Middle frontal gyrus (tissue), 1 donor: ENCODE results near the gene TRAM1L1.

Source experiments
- DNase-seq: peaks from one replicate; pipeline ENCODE4 v3.0.0-alpha.2; 2015; ENCODE audit warnings: low spot score; ENCODE audit errors: extremely low spot score

Gene TRAM1L1

DNA sequence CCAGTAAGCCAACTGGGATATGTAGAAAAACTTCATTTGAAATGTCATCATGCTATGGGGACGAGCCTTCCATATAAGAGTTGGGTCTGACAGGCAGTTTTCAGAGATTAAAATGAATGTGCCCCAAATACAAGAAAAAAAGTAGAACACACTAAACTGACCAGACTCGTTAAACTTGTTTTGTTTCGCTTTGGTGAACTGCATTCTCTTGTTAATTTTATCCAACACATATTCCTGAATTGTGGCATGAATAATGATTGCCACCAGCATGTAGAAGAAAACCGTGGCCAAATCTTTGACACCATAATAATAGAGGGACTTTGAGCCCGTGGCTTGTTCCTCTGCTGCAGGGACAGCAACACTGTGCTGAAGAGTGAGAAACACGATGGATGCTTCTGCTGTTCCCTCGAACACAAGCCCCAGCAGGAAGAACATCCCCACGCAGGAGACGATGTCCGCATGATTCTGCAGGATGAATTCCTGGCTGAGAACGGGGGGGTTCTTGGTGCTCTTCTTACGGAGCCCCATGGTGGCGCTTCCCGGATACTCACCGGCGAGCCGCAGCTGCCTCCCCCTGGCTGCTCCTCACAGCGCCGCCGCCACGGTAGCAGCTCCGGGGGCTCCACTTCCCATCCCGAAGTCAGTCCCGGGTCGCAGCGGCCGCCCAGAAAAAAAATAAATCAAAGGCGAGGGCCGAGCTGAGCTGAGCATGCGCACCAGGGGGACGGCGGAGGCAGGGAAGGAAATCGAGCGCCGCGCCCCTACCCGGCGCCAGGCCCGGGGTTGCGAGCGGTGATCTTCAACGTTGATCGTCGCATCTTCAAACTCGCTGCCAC is at the start of gene TRAM1L1:
TRAM1L1 (minus strand) TSS at position 711 of the 836 bp plus-strand sequence; CDS start at position 528, 183 bp downstream.
- peak; percentile 59 for DNase-seq

DNA sequence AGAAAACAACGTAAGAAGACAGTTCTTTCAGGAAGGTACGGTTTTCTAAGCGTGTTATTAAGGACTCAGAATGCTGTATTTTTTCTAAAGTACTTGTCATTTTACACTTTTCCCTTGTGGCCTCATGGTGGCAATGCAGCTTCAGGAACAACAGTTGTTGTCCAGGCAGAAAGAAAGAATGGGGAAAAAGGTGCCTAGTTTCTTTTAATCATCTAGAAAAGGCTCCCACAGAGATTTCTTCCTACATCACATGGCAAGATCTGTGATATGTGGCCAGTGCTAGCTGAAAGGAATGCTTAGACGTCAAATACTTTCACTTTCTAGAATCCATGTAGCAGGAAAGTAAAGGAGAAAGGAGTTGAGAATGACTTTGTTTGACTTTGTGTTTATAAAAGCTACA is 49.0 kb upstream of the TRAM1L1 start:
- DNase-seq, result peak; percentile 37

DNA sequence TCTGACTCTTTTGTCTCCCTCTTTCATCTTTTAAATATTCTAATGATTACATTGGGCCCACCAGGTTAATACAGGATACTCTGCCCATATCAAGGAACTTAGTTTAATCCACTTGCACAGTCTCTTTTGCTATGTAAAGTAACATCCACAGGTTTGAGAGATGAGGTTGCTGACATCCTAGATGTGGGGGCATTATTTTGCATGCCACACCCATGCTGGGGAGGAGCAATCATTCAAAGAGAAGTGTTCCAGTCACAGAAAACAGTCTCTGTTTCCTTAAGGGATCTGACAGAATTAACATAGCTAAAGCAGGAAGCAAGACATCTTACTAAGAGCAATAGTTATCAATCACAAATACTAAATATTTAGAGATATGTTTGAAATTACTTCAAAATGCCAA is 11.5 kb upstream of the TRAM1L1 start:
- DNase-seq, result no peak

DNA sequence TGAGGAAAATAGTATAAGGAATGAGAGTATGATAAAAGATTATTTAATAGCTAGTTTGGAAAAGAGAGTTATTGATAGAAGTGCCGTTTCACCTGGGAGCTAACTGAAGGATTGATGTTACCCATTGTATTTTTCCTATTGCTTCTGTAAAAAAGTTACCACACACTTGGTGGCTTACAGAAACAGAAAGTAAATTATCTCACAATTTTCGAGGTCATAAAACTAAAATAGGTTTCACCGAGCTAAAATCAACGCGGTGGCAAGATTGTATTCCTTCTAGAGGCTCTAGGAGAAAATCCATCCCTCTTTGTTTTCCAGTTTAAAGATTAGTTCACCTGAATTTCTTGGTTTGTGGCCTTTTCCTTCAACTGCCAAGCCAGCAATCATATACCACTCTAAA is 11.1 kb upstream of the TRAM1L1 start:
- no peak for DNase-seq

DNA sequence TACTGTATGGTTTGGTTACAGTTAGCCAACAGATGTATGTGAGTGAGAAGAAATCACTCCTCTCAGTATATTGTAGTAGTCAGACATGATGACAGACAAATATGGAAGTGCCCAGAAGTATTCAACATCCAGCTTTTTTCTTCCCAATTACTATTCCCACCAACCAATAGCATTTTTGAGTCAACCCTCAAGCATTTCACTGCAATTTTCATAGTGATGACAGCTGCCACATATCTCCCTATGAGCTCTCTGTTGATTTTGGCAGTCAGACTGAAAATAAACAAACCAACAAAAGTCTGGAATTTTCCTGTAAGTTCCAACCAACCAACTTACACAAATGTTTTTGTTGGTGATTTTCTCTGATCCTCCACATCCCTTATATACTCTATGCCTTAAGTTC is 8.2 kb upstream of the TRAM1L1 start:
- no peak for DNase-seq

DNA sequence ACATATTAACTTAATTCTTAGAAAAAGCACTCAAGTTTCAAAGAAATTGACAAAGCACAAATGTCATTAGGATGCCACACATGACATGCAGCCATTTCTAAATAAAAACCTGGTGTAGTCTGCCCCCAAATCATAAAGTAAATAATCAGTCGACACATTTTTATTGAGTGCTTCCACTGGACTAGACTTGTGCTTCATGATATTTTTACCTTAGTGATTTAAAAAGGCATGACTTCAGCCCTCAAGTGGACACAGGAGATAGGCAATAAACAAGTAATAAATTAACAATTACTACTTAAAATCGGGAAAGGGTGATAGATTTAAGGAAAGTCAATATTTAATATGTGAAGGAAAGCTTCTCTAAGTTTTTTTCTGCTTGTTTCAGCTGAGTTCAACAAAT is 7.6 kb downstream of the TRAM1L1 start:
- no peak for DNase-seq

DNA sequence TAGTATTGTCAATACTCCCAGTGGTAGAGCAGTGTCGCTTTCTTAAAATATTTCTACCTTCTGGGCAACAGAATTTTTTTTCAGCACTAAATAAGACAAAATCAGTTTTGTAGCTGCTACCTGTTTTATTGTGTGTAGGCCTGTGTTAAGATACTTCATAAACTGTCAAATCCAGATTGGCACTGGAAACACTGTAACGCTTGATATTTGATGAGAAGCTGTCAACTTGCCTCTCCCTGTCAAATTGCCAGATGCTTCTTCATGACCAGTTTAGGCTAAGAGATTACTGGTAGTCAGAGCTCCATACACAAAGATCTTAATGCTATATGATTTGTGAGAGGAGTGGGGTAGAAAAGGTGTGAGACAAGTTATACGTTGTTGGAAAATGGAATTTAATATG is 17.3 kb downstream of the TRAM1L1 start:
- no peak for DNase-seq

DNA sequence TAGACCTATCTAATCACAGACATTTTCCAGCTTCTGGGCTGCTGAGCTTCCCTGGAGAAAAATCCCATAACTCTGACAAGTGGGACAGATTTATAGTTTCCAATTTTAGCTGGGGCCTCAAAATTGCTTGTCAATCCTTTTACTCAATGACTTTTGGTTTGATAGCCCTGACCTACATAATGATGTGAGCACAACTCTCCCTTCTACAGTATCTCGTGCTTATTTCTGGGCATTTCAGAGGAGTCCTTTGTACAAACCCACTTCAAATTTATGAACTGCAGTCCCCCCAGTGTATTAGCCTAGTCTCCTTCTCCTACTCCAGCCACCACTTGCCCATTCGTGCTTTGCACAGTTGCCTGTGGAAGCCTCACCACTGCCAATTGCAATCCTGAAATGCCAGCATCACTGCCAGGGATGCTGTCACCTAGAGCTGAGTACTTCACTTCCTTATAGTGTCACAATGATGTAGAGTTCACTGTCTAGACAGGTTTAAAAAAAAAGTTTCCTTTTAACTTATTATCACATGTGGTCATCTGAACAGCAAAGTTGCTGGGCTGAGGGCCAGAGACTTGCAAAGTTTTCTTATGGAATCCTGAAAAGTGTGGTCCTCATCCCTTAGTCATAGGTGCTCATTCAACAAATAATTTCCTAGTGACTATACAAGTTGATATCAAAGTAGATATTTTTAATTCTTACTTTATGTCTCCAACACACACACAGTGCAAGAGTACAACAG is 21.2 kb downstream of the TRAM1L1 start:
- DNase-seq, result no peak

DNA sequence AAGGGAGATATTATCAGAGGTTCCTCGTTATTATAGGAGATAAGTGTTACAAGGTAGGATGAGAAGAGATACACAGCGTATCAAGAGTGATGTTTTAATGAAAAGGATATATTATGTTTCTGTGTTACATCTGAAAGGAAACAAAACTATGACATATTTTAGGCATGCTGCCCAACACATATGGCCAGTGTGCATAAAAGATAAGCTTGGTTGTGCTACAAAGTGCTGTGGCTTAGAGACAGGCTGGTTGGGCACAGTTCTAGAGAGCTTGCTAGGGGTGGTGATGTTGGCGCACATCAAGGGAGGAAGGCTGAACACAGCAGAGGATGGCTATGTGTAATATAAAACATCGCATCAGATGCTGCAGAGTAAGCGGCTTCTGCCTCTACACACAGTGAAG is 42.4 kb downstream of the TRAM1L1 start:
- DNase-seq, result no peak
